GM21515 (cell line): Measurements from ENCODE around the gene TASOR.
"Not testable (repeated sequence)": the region's sequence is repeated elsewhere in the genome, so short reads cannot be mapped to it uniquely, and the experiment has no call there.

ENCODE experiments used
- ATAC-seq: cut with Tn5 transposase; IDR thresholded peaks from one replicate; pipeline ENCODE4 v1.9.1; 2021; ENCODE audit not compliant: unreplicated experiment

Gene TASOR, protein sequence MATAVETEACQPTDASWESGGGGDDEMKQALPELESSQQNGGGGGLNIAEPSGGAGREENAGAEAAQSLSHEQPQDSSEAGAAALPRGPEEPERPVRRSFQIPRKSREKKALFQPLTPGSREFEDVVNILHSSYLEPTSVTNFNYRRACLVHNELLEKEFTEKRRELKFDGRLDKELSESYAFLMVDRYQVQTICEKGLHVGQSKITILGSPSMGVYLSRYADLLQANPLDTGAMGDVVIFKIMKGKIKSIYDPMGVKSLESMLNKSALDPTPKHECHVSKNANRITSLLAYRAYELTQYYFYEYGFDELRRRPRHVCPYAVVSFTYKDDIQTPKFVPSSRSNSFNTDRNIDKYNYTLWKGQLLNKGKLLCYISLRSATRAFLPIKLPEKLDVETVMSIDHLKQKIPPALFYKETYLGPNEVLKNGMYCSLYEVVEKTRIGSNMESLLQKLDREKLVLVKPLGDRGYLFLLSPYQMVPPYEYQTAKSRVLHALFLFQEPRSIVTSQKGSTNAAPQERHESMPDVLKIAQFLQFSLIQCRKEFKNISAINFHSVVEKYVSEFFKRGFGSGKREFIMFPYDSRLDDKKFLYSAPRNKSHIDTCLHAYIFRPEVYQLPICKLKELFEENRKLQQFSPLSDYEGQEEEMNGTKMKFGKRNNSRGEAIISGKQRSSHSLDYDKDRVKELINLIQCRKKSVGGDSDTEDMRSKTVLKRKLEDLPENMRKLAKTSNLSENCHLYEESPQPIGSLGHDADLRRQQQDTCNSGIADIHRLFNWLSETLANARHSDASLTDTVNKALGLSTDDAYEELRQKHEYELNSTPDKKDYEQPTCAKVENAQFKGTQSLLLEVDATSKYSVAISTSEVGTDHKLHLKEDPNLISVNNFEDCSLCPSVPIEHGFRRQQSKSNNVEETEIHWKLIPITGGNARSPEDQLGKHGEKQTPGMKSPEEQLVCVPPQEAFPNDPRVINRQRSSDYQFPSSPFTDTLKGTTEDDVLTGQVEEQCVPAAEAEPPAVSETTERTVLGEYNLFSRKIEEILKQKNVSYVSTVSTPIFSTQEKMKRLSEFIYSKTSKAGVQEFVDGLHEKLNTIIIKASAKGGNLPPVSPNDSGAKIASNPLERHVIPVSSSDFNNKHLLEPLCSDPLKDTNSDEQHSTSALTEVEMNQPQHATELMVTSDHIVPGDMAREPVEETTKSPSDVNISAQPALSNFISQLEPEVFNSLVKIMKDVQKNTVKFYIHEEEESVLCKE (N-terminal part only)

DNA sequence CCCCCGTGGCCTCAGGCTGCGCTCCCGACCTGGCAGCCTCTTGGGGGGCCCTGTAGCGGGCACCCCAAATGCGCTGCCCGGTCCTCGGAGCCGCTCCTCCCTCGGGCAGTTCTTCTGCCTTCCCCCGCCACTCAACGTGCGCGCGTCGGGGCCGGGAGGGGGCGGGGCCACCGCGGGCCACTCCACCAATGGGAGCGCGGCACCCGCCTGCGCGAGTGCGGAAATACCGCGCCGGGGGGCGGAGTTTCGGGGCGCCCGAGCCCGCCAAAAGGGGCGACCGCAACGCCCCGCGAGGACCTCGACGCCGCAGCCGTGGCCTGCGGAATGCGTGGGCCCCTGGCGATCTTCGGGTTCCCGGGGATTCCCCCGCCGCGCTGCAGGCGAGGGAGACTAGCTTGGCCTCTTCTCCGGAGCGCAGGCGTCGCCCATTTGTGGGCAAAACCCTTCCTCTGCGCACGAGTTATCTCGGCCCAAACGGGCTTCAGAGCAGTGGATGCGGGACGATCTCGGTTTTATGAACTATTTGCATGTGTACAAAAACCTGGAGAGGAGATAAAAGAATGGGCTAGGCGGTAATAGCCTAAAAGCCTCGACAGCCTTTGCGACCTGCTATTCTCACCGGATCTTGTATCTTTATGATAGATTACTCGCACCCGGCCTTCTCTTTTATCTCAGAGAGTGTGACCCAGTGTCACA is at the start of gene TASOR:
Gene TASOR, minus strand, starts transcription at position 144 of the 696 bp plus-strand sequence. CDS start 259 bp downstream, outside the sequence.
- ATAC-seq = peak; percentile 82

- no peak for ATAC-seq
Measured at GRCh38 chr3:56732109-56732508, 49.0 kb upstream of the TASOR start.

- ATAC-seq = peak; percentile 96
Measured at GRCh38 chr3:56725175-56725574, 42.1 kb upstream of the TASOR start.

DNA sequence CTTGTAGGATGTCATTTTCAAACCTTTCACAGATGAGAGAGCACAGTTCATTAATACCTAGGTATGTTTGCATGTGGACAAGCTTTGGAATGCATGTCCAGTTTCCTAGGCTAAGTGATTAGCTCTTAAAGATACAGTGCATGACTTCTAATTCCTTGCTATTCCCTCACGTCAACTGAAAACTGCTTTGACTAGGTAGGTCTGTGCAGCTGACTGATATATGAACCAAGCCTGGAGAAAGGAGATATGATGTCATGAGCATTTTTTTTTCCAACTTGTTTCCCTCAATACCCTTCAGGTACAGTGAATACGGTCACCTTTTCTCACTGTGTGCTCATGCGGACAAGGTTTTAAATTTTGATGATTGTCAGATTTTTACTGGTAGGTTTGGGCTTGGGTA is 41.6 kb upstream of the TASOR start:
- ATAC-seq = no peak

GRCh38 chr3:56720849-56721248 is 37.8 kb upstream of the TASOR start:
- no peak for ATAC-seq

DNA sequence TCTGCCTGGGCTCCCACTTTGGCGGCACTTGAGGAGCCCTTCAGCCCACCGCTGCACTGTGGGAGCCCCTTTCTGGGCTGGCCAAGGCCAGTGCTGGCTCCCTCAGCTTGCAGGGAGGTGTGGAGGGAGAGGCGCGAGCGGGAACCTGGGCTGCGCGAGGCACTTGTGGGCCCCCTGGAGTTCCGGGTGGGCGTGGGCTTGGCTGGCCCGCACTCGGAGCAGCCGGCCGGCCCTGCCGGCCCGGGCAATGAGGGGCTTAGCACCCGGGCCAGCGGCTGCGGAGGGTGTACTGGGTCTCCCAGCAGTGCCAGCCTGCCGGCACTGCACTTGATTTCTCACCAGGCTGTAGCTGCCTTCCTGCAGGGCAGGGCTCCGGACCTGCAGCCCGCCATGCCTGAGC is 35.7 kb upstream of the TASOR start:
- not testable (repeated sequence) for ATAC-seq

DNA sequence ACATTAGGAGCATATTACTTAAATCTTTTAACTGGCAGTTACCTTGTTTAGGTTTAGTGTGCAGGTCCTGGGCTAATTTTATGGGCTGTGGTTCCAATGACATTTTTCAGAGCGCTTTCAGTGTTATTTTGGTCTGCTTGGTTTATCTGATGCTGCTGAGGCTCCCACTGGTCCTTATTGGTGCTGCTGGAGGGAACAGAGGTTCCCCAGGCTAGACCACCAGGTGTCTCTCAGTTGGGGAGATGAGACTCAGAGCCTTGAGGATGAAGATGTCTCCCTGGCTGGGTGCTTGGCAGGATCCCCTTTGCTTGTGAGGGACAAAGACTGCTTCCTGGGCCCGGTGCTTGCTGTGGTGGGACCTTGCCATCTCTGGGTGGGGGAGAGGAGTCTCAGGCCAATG is 28.3 kb upstream of the TASOR start:
- ATAC-seq = no peak

DNA sequence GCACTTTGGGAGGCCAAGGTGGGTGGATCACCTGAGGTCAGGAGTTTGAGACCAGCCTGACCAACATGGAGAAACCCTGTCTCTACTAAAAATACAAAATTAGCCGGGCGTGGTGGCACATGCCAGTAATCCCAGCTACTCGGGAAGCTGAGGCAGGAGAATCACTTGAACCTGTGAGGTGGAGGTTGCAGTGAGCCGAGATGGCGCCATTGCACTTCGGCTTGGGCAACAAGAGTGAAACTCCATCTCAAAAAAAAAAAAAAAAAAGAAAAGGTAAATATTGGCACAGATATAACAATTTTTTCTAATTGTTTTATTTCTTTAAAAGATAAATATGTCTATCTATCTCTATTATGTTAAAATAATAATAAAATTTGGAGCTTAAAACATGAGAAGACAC is 24.3 kb upstream of the TASOR start:
- ATAC-seq = not testable (repeated sequence)

GRCh38 chr3:56706629-56707028 is 23.6 kb upstream of the TASOR start:
- no peak for ATAC-seq

DNA sequence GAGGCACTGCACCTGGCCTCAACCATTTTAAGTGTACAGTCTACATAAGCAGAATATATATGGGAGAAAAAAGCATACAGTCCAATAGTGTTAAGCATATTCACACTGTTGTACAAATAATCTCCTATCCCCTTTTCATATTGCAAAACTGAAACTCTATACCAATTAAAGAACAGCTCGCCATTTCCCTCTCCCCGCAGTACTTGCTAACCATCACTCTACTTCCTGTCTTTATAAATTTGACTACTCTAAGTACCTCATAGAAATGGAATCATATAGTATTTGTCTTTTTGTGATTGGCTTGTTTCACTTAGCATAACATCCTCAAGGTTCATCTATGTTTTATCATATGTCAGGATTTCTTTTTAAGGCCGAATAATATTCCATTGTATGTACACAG is 21.6 kb upstream of the TASOR start:
- ATAC-seq = no peak

DNA sequence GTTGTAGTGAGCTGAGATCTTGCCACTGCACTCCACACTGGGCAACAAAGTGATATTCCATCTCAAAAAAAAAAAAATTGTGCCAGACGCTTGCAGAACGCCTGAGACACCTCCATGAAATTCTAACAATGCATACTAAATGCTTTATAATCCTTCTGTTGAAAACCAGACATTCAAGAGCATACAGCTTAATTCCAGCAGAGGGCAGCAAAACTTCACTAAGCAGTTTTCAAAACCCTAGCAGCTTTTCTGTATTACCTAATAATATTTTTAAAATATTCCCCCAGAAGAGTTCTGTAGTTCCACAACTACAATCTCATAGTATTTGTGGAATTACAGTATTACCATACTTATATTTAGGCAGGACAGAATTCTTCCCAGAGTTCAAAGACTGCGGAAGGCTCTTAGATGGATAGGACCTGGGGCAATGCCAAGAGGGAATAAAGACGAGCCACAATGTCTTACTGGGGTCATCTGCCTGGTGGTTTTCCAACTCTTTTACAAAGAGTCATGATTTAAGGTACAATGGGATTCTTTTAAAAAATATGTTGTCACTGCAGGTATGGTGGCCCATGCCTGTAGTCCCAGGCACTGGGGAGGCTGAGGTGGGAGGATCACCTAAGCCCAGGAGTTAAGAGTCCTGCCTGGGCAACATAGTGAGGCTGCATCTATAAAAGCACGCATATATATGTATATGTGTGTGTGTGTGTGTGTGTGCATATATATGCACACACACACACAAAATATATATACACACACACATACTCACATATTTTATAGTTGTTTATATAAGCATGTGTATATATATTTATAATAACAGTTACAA is 19.6 kb upstream of the TASOR start:
- ATAC-seq = no peak

DNA sequence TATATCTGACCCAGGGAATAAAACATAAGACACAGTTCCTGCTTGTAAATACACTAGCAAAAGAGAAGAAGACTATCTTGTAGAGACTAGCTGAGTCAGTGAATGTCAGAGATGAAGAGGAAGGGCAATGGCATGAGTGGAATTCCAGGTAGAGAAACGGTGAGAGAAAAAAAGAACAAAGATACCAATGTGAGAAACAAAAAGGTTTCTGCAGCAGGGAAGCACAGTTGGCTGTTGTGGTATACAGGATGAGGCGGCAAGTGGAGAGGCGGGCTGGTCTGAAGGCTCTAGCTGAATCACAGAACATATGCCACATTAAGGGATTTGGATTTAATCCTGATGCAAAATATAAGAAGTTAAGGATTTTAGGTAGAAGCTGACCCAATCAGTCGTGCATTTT is 17.1 kb upstream of the TASOR start:
- no peak for ATAC-seq

DNA sequence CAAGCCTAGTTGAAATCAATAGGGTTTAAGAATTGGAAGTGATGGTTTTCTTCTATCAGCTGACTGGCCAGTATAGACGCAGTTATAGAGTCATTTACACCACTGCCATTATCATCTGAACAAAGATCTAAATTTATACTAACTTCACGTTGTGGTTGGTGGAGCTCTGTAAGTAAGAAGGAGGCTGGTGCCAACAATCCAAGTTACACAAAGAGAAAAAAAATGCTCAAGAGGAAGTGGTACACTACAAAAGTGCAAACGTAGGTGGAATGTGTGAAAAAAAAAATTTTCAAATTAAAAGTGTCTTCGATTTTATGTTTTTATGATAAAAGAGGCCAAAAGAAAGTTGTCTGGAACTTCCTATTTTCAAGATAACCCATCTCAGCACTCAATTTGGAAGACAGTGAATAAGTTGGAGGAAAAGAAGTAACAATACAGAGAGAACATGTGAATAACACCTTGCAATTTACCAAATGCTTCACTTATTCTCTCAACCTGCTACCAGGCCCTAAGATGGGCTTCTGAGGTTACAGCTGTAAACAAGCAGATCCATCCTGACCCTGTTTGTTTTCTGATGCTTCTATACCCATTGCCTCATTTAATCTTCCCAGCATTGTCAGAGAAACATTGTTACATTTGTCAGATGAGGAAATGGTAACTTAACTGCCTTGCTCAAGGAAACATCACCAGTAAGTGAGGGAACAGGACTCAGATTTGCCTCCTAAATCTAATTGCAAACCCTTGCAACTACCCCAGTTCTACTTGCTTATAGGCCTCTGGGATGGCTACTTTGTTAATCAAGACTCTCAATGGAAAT is 12.0 kb upstream of the TASOR start:
- ATAC-seq = no peak

- no peak for ATAC-seq
Measured at GRCh38 chr3:56693750-56694149, 10.7 kb upstream of the TASOR start.

DNA sequence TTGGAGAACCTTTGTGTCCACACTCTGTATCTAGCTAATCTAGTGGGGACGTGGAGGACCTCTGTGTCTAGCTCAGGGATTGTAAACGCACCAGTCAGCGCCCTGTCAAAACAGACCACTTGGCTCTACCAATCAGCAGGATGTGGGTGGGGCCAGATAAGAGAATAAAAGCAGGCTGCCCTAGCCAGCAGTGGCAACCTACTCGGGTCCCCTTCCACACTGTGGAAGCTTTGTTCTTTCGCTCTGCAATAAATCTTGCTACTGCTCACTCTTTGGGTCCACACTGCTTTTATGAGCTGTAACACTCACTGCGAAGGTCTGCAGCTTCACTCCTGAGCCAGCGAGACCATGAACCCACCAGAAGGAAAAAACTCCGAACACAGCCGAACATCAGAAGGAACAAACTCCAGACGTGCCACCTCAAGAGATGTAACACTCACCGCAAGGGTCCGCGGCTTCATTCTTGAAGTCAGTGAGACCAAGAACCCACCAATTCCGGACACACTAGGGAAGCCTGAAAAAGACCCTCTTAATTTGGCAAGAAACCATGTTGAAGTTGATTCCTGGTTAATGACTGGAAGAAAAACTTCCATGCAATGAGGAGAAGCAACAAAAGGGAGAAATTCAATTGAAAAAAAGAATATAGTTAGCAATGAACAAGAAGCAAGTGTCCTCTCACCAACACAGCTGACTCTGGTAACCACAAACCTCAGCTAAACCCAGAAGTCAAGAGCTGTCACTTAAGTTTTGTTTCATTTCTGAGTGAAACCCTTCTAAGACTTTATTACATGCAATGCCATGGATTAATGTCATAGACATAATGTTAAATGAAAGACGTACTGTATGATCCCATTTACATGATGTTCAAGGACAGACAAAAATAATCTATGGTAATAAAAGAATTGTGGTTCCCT is 9.7 kb upstream of the TASOR start:
- peak; percentile 89 for ATAC-seq

- ATAC-seq = not testable (repeated sequence)
Measured at GRCh38 chr3:56692001-56692365, 8.9 kb upstream of the TASOR start.

- no peak for ATAC-seq
Measured at GRCh38 chr3:56691165-56692000, 8.3 kb upstream of the TASOR start.
